ENCODE results near the gene ANKS1A. TPM values are rescaled to one million over a fixed set of nuclear protein-coding genes. Genes with fewer than 3 reads are reported as not detected.
A peak's percentile ranks its signal among the peaks of the same experiment; 100 is the strongest.

The ANKS1A gene
- polyA plus RNA-seq, 1 experiment, result 5.1 TPM

DNA sequence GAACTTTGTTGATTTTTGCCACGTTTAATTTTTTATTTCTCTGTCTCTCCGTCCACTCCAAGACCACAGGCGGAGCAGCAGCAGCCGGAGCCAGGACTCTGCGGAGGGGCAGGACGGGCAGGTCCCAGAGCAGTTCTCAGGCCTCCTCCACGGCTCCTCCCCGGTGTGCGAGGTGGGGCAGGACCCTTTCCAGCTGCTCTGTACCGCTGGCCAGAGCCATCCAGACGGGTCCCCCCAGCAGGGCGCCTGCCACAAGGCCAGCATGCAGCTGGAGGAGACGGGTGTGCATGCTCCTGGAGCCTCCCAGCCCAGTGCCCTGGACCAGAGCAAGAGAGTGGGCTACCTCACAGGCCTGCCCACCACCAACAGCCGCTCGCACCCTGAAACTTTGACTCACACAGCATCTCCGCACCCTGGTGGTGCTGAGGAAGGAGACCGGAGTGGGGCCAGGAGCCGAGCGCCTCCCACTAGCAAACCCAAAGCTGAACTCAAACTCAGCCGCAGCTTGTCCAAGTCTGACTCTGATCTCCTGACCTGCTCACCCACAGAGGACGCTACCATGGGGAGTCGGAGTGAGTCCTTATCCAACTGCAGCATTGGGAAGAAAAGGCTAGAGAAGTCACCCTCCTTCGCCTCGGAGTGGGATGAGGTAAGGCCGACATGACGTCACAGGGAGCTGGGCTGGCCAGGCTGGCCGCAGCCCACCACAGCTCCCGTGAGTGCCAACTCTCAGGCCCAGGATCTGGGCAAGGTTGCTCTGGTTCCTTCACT lies 128.5 kb downstream of the ANKS1A start:
- peak overlapping the region; percentile 81 for H3K27ac ChIP-seq (ENCODE audit: low read depth, low read length)
- 0 out of 2 replicates have a peak, but pooled peaks have one; percentile 12 for TF ChIP-seq CTCF (IDR thresholded peaks at IDR 0.05; ENCODE audit: low read depth, low read length)
- H3K27me3 ChIP-seq (ENCODE audit: control insufficient read depth, insufficient read depth, low read length), result no peaks in the 10 kb centered on the region
- no peak for DNase-seq (ENCODE audit: low read depth, low spot score)
- peak overlapping the region; percentile 49 for H3K4me3 ChIP-seq (ENCODE audit: low read depth, low read length)
- ChIA-PET CTCF (interaction anchor here (1.4 to 1.7 kb wide), 2 partner anchors 31 to 224 kb away, joined by 3 to 4 read pairs; no protein-coding TSS in a partner anchor), POLR2A (interaction anchor here (0.7 kb wide), 1 partner anchor 11 kb away, joined by 3 read pairs; no protein-coding TSS in a partner anchor)
- H3K9me3 ChIP-seq (ENCODE audit: control insufficient read depth, insufficient read depth, low read length), result no peaks in the 10 kb centered on the region

GRCh38 chr6:35018182-35018519 lies 129.1 kb downstream of the ANKS1A start:
- H3K27me3 ChIP-seq (ENCODE audit: control insufficient read depth, insufficient read depth, low read length), result no peaks in the 10 kb centered on the region
- H3K4me3 ChIP-seq (ENCODE audit: low read depth, low read length), result peak overlapping the region; percentile 49
- H3K27ac ChIP-seq (ENCODE audit: low read depth, low read length), result peak overlapping the region; percentile 81
- no peaks in the 10 kb centered on the region for H3K9me3 ChIP-seq (ENCODE audit: control insufficient read depth, insufficient read depth, low read length)
- no peak for DNase-seq (ENCODE audit: low read depth, low spot score)
- CTCF ChIA-PET, result interaction anchor here (1.4 to 1.7 kb wide), 2 partner anchors 31 to 223 kb away, joined by 3 to 4 read pairs; no protein-coding TSS in a partner anchor
- TF ChIP-seq CTCF (IDR thresholded peaks at IDR 0.05; ENCODE audit: low read depth, low read length), result no peak
- POLR2A ChIA-PET, result no interaction called here

- H3K27ac ChIP-seq (ENCODE audit: low read depth, low read length), result no peak overlapping the region
Observed at GRCh38 chr6:35018746-35019145, 129.7 kb downstream of the ANKS1A start.

GRCh38 chr6:35019171-35019570 lies 130.1 kb downstream of the ANKS1A start:
- no peak overlapping the region for H3K27ac ChIP-seq (ENCODE audit: low read depth, low read length)
- no peak overlapping the region for H3K4me3 ChIP-seq (ENCODE audit: low read depth, low read length)
- no peak for DNase-seq (ENCODE audit: low read depth, low spot score)
- POLR2A ChIA-PET, result no interaction called here
- CTCF ChIA-PET, result no interaction called here
- H3K9me3 ChIP-seq (ENCODE audit: control insufficient read depth, insufficient read depth, low read length), result no peaks in the 10 kb centered on the region
- H3K27me3 ChIP-seq (ENCODE audit: control insufficient read depth, insufficient read depth, low read length), result no peaks in the 10 kb centered on the region
- TF ChIP-seq CTCF (IDR thresholded peaks at IDR 0.05; ENCODE audit: low read depth, low read length), result no peak

More at GRCh38 chr6:35018746-35019145, 129.7 kb downstream of the ANKS1A start:
- Histone ChIP-seq H3K9me3 (ENCODE audit: control insufficient read depth, insufficient read depth, low read length) (no peaks in the 10 kb centered on the region), H3K4me3 (ENCODE audit: low read depth, low read length) (peak overlapping the region; percentile 8; the same call in 1 of the 2 replicates), H3K27me3 (ENCODE audit: control insufficient read depth, insufficient read depth, low read length) (no peaks in the 10 kb centered on the region)
- no peak for DNase-seq (ENCODE audit: low read depth, low spot score)
- CTCF ChIA-PET, result interaction anchor here (1.4 to 1.7 kb wide), 2 partner anchors 32 to 222 kb away, joined by 3 to 4 read pairs; no protein-coding TSS in a partner anchor
- POLR2A ChIA-PET, result no interaction called here
- TF ChIP-seq CTCF (IDR thresholded peaks at IDR 0.05; ENCODE audit: low read depth, low read length), result no peak

DNA sequence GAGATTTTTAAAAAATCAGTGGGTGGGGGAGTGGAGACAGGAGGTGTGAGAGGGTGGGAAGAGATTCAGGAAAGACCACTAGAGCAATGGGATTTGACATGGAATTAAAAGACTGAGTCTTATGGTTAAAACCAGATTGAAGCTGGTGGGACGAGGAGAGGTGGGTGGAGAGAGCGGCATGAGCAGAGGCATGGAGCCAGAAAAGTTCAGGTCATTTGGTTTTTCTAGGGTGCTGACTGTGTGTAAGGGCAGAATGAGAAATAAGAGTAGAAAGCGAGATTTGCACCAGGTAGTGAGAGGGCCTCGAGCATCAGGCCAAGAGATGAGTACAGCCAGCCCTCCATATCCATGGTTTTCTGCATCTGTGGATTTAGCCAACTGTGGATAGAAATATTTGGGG lies 130.8 kb downstream of the ANKS1A start:
- H3K27ac ChIP-seq (ENCODE audit: low read depth, low read length), result no peak overlapping the region
- no peak for TF ChIP-seq CTCF (IDR thresholded peaks at IDR 0.05; ENCODE audit: low read depth, low read length)
- POLR2A ChIA-PET, result no interaction called here
- no peak overlapping the region for H3K4me3 ChIP-seq (ENCODE audit: low read depth, low read length)
- no peak for DNase-seq (ENCODE audit: low read depth, low spot score)
- H3K27me3 ChIP-seq (ENCODE audit: control insufficient read depth, insufficient read depth, low read length), result no peaks in the 10 kb centered on the region
- no peaks in the 10 kb centered on the region for H3K9me3 ChIP-seq (ENCODE audit: control insufficient read depth, insufficient read depth, low read length)
- CTCF ChIA-PET, result no interaction called here

All from AG04450 (cell line).